ENCODE results near the gene RNF145.

RNF145 gene

GRCh38 chr5:159217236-159217635, 7.9 kb upstream of the RNF145 start:
- no peak for DNase-seq

- no peak for DNase-seq
These were observed 7.1 kb upstream of the RNF145 start for GRCh38 chr5:159216454-159216853.

- no peak for DNase-seq
These were observed 6.5 kb upstream of the RNF145 start for GRCh38 chr5:159215886-159216285.

GRCh38 chr5:159214486-159215271, 5.3 kb upstream of the RNF145 start:
- no peak for DNase-seq

- DNase-seq: no peak
These were observed 3.5 kb upstream of the RNF145 start for GRCh38 chr5:159212657-159213462.

GRCh38 chr5:159211729-159212174, 2.4 kb upstream of the RNF145 start:
- no peak for DNase-seq

- DNase-seq: no peak
These were observed 1.5 kb upstream of the RNF145 start for GRCh38 chr5:159210846-159211245.

- DNase-seq: no peak
These were observed 883 bp upstream of the RNF145 start for GRCh38 chr5:159210210-159210661.

GRCh38 chr5:159208514-159209437, 577 bp downstream of the RNF145 start:
- no peak for DNase-seq

- peak; percentile 81 for DNase-seq
These were observed 1.5 kb downstream of the RNF145 start for GRCh38 chr5:159207686-159208513.

- no peak for DNase-seq
These were observed 2.1 kb downstream of the RNF145 start for GRCh38 chr5:159207222-159207685.

- no peak for DNase-seq
These were observed 2.5 kb downstream of the RNF145 start for GRCh38 chr5:159206818-159207217.

GRCh38 chr5:159206368-159206767, 3.0 kb downstream of the RNF145 start:
- peak; percentile 45 for DNase-seq

- no peak for DNase-seq
These were observed 6.0 kb downstream of the RNF145 start for GRCh38 chr5:159203351-159203750.

- DNase-seq: no peak
These were observed 7.2 kb downstream of the RNF145 start for GRCh38 chr5:159202151-159202550.

GRCh38 chr5:159199780-159200179, 9.6 kb downstream of the RNF145 start:
- DNase-seq: no peak

GRCh38 chr5:159199225-159199624, 10.1 kb downstream of the RNF145 start:
- DNase-seq: no peak

- peak; percentile 51 for DNase-seq
These were observed 11.0 kb downstream of the RNF145 start for GRCh38 chr5:159198063-159199036.

GRCh38 chr5:159195775-159196174, 13.6 kb downstream of the RNF145 start:
- DNase-seq: no peak

GRCh38 chr5:159190170-159190569, 19.2 kb downstream of the RNF145 start:
- DNase-seq: no peak

GRCh38 chr5:159189310-159189709, 20.0 kb downstream of the RNF145 start:
- DNase-seq: no peak
